Middle frontal gyrus (tissue), 1 donor: Measurements from ENCODE around the gene SBF2.
"Not testable (repeated sequence)": the region's sequence is repeated elsewhere in the genome, so short reads cannot be mapped to it uniquely, and the experiment has no call there.

Source experiments
- DNase-seq: peaks from one replicate; pipeline ENCODE4 v3.0.0-alpha.2; 2015; ENCODE audit warnings: low spot score; ENCODE audit errors: extremely low spot score

The SBF2 gene

DNA sequence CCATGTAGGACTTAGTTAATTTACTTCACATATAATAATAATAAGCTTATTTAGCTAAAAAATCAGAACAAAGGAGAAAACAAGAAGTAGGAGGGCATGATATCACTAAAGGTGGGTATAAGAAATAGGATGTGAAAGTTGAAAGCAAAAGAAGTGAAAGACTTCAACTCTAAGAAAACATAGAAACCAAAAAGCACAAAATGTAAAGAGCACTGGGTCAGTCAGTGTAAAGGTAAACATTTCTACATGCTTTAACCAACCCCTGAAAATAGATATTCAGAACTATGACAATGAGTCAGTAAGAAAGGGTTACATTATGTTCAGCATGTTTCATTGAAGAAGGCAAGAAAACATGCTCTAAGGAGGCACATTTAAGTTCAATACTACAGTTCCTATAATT lies 331.3 kb downstream of the SBF2 start:
- no peak for DNase-seq

DNA sequence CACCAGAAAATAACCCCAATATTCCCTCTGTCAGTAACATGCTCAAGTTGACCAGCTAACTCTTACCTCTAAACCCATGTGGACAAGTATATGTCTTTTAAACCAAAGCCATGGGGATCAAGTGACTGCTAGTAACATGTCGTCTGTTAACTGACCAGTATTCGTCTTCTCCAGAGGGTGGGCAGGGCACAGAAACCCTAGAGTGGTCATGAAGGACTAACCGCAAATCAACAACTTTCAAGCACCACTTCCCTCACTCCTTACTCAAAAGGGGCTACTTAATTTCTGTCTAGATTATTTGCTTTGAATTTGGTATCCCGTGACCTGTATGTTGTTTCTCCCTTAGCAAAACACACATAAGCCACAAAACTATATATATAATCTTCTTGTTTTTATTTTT lies 336.9 kb downstream of the SBF2 start:
- no peak for DNase-seq

GRCh38 chr11:9956483-9956882 lies 337.5 kb downstream of the SBF2 start:
- no peak for DNase-seq

DNA sequence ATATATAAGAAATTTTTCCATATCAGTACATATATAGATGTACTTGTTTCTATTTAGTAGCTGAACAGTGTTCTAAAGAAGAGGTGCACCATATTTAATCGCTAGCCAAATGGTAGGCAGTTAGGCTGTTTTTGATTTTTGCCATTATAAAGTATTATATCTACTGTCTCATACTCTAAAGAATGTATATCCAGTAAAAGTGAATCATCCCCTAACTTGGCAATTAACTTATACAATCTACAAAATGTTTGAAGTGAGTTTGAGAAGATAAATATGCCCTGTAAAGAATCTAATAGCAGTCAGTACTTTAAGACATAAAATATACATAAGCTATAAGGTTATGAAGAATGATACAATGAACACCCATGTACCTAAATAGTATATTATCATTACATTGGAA lies 338.6 kb downstream of the SBF2 start:
- no peak for DNase-seq

GRCh38 chr11:9953994-9954626 lies 339.9 kb downstream of the SBF2 start:
- DNase-seq, result no peak

DNA sequence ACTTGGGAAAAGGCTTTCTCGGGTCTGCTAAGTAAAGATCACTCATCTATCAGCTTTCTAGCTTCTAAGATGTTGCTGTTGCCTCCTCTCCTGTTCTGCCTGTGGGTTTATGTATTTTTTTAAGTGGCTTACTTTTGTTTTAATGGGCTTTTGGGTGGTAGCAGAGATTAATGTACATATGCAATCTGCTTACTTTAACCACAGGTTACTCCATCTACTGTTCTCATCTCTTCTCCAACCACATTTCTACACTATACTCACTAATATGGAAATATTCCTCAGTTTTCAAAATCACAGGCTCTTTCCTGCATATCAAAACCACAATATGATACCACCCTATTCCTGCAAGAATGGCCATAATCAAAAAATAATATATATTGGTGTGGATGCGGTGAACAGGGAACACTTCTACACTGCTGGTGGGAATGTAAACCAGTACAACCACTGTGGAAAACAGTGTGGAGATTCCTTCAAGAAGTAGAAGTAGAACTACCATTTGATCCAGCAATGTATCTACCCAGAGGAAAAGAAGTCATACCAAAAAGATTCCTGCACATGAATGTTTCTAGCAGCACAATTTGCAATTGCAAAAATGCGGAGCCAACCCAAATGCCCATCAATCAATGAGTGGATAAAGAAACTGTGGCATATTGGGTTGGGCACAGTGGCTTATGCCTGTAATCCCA lies 341.4 kb downstream of the SBF2 start:
- no peak for DNase-seq

DNA sequence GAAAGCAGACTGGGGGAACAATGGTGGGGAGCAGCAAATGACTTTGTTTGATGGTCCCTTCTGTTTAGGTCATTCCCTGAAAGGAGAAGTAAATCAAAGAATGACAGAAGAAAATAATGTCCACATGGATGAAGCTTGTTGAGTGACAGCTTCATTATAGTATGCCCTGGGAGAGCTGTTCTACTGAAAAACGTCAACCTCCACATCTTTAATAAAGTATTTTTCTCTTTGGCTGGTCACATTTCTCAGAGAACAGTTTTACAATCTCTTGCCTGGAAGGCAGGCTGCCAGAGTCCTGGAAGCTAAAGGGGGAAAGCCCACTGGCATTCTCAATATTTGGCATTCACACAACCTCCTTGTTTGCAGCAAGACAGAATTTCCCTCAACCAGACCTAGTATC lies 342.2 kb downstream of the SBF2 start:
- DNase-seq, result no peak

GRCh38 chr11:9950462-9950861 lies 343.6 kb downstream of the SBF2 start:
- no peak for DNase-seq

DNA sequence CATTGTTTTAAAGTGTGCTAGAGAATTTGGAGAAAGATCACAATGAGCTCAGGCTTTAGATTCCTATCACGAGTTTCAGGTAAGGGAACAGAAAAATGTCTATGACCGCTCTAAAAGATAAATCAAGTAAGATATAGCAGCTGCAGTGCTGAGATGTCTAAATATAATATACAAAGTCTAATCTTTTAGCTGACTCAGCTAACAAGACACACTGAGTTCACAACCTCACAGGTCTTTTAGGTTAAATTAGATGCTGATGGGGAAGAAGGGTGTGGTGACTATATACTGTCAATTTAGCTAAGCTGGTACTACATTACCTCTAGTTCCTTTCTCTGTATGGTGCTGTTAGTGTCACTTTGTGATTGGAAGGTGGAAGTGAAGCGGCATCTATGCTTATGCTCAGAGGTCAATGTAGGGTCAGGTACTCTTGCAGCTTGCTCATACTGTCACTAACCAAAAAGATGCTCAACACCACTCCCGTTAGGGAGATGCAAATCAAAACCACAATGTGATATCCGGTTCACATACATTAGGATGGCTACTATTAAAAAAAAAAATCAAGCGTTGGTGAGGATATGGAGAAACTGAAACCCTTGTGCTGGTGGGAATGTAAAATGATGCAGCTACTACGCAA lies 346.7 kb downstream of the SBF2 start:
- DNase-seq, result no peak

- not testable (repeated sequence) for DNase-seq
These were observed 348.3 kb downstream of the SBF2 start for GRCh38 chr11:9945680-9946079.

- DNase-seq, result no peak
These were observed 350.5 kb downstream of the SBF2 start for GRCh38 chr11:9943386-9944110.

DNA sequence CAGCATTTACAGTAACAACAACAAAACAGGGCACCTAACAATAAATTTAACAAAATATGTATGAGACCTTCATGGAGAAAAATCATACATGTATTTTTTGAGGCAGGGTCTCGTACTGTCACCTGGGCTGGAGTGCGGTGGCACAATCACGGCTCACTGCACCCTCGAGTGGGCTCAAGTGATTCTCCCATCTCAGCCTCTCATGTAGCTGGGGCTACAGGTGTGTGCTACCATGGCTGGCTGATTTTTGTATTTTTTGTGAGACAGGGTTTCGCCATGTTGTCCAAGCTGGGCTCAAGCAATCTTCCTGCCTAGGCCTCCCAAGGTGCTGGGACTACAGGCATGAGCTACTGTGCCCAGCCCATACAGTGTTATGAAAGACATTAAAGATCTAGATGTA lies 352.0 kb downstream of the SBF2 start:
- DNase-seq, result no peak

DNA sequence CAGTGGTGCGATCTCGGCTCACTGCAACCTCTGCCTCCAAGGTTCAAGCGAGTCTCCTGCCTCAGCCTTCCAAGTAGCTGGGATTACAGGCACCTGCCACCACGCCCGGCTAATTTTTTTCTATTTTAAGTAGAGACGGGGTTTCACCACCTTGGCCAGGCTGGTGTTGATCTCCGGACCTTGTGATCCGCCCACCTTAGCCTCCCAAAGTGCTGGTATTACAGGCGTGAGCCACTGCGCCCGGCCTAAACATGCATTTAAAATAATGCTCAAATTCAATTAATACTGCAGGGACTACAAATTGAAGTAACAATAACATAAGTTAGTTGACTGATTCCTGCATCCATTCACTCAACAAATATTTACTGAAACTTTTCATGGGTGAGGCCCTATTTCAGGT lies 354.9 kb downstream of the SBF2 start:
- not testable (repeated sequence) for DNase-seq

GRCh38 chr11:9936754-9937153 lies 357.3 kb downstream of the SBF2 start:
- no peak for DNase-seq

DNA sequence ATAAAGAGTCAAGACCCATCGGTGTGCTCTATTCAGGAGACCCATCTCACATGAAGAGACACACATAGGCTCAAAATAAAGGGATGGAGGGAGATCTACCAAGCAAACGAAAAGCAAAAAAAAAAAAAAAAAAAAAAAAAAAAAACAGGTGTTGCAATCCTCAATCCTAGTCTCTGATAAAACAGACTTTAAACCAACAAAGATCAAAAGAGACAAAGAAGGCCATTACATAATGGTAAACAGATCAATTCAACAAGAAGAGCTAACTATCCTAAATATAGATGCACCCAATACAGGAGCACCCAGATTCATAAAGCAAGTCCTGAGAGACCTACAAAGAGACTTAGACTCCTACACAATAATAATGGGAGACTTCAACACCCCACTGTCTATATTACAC lies 361.2 kb downstream of the SBF2 start:
- not testable (repeated sequence) for DNase-seq

- not testable (repeated sequence) for DNase-seq
These were observed 363.3 kb downstream of the SBF2 start for GRCh38 chr11:9930562-9931331.

DNA sequence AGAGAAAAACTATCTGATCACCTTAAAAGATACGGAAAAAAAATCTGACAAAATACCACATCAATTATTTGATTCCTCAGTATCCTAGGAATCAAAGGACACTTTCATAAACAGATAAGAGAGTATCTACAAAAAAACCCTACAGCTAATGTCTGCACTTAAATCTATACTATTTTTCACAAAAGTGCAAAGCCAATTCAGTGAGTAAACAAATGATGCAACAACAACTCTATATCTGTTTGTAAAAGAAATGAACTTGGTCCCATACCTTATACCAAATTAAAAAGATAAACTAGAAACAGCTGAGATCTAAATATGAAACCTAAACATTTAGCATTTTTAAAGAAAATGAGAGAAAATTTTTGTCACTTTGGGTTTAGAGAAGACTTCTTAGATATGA lies 366.3 kb downstream of the SBF2 start:
- DNase-seq, result no peak

GRCh38 chr11:9923280-9923679 lies 370.7 kb downstream of the SBF2 start:
- DNase-seq, result no peak

DNA sequence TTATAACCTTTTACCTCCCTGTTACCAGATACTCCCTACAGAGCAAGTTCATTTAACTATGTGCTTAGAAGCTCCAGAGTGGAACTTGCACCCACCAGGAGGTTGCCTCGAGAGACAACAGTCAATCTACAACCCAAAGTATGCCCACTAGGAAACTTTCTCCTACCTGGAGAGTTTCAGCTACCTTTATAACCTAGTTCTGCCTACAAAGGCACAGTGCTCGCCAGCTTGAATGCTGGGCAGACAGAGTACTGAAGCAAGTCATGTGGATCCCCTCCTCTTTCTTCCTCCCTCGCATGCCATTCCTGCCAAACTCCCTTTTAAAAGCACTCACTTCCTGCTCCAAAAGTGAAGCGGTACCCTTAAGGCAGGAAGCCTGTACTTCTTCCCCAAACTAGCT lies 371.2 kb downstream of the SBF2 start:
- no peak for DNase-seq

- DNase-seq, result no peak
These were observed 377.5 kb downstream of the SBF2 start for GRCh38 chr11:9916480-9916879.

- DNase-seq, result no peak
These were observed 380.0 kb downstream of the SBF2 start for GRCh38 chr11:9914064-9914463.
